PC-3 (cell line): ENCODE results near the gene TAF12. TPM values are rescaled to one million over a fixed set of nuclear protein-coding genes. Genes with fewer than 3 reads are reported as not detected.
"Not testable (repeated sequence)": the region's sequence is repeated elsewhere in the genome, so short reads cannot be mapped to it uniquely, and the experiment has no call there.

Source experiments
- ATAC-seq: fragments of 200-7000 bp; cut with Tn5 transposase; 2 replicates; pipeline ENCODE4 v1.9.1; 2020; ENCODE audit warnings: mild to moderate bottlenecking, moderate library complexity
- Bru-seq: library from RNA; stranded (reverse); fragments of 400-500 nt; gene quantifications from one replicate; lab custom pipeline; 2021; lab: Mats Ljungman, UMichigan
- BruChase-seq, 2 experiments: library from RNA; stranded (reverse); fragments of 400-500 nt; gene quantifications; one replicate each; lab custom pipeline; 2021; lab: Mats Ljungman, UMichigan
- BruUV-seq: library from RNA; stranded (reverse); fragments of 400-500 nt; replicated peaks from 2 replicates; lab custom pipeline; 2021; lab: Mats Ljungman, UMichigan
- CTCF ChIA-PET: fragments of 300-600 bp; sonication (Branson Sonifier 250); formaldehyde crosslinking; loops from one replicate; lab custom pipeline; 2022; ENCODE audit warnings: antibody characterized with exemption; lab: Charles Lee
- POLR2A ChIA-PET: fragments of 300-600 bp; sonication (Branson Sonifier 250); formaldehyde crosslinking; loops from one replicate; lab custom pipeline; 2022; ENCODE audit warnings: antibody characterized with exemption; ENCODE audit not compliant: unreplicated experiment; lab: Charles Lee
- DNase-seq: peaks from one replicate; pipeline ENCODE4 v3.0.0-alpha.2; 2015
- H2AFZ ChIP-seq: fragments of 300-600 bp; sonication (generic); 2 replicates; pipeline ENCODE4 v1.6.0; 2016; ENCODE audit warnings: antibody characterized with exemption, low read length
- H3F3A ChIP-seq: fragments of 300-600 bp; sonication (generic); one replicate; pipeline ENCODE4 v1.6.0; 2017; ENCODE audit warnings: antibody characterized with exemption, low read length, control low read depth, mild to moderate bottlenecking; ENCODE audit not compliant: unreplicated experiment
- H3K27ac ChIP-seq: fragments of 300-600 bp; sonication (generic); 2 replicates; pipeline ENCODE4 v1.5.1; 2016; ENCODE audit warnings: mild to moderate bottlenecking, low read length
- H3K27me3 ChIP-seq: fragments of 300-600 bp; sonication (generic); 2 replicates; pipeline ENCODE4 v1.6.1; 2016; ENCODE audit warnings: low read length, mixed read lengths
- H3K36me3 ChIP-seq: fragments of 300-600 bp; sonication (generic); 2 replicates; pipeline ENCODE4 v1.6.1; 2016; ENCODE audit warnings: low read depth, mixed run types, low read length, mixed read lengths
- H3K4me1 ChIP-seq: fragments of 300-600 bp; sonication (generic); 2 replicates; pipeline ENCODE4 v1.5.1; 2016; ENCODE audit warnings: low read length; ENCODE audit not compliant: insufficient read depth
- H3K4me2 ChIP-seq: fragments of 300-600 bp; sonication (generic); 2 replicates; pipeline ENCODE4 v1.6.0; 2016; ENCODE audit warnings: low read length
- H3K4me3 ChIP-seq: fragments of 300-600 bp; sonication (generic); 2 replicates; pipeline ENCODE4 v1.5.1; 2016; ENCODE audit warnings: mild to moderate bottlenecking, low read length, mixed read lengths
- H3K79me2 ChIP-seq: fragments of 300-600 bp; sonication (generic); 2 replicates; pipeline ENCODE4 v1.6.1; 2017; ENCODE audit warnings: low read length, mixed read lengths
- H3K9ac ChIP-seq: fragments of 300-600 bp; sonication (generic); 2 replicates; pipeline ENCODE4 v1.6.0; 2016; ENCODE audit warnings: mild to moderate bottlenecking, low read length
- H3K9me2 ChIP-seq: fragments of 300-600 bp; sonication (generic); replicated peaks from 2 replicates; pipeline ENCODE4 v1.6.1; 2016; ENCODE audit warnings: mixed run types, low read length, mixed read lengths
- H3K9me3 ChIP-seq: fragments of 300-600 bp; sonication (generic); 2 replicates; pipeline ENCODE4 v1.6.1; 2016; ENCODE audit warnings: low read length, mixed read lengths
- H4K20me1 ChIP-seq: fragments of 300-600 bp; sonication (generic); 2 replicates; pipeline ENCODE4 v1.6.1; 2016; ENCODE audit warnings: low read length, mixed read lengths
- EZH2 ChIP-seq: fragments of 300-600 bp; sonication (generic); IDR thresholded peaks from one replicate; pipeline ENCODE4 v1.6.1; 2017; ENCODE audit warnings: antibody characterized with exemption, mild to moderate bottlenecking, low read length; ENCODE audit not compliant: unreplicated experiment
- EZH2phosphoT487 ChIP-seq: fragments of 300-600 bp; sonication (generic); IDR thresholded peaks from 2 replicates; pipeline ENCODE4 v1.6.1; 2018; ENCODE audit warnings: mild to moderate bottlenecking, antibody characterized with exemption, low read length, borderline replicate concordance
- intact Hi-C: fragments of 100-400 bp; cut with micrococcal nuclease; formaldehyde crosslinking; loops from 2 replicates; pipeline ENCODE4 v1.9.0; 2023
- long read RNA-seq: library from polyadenylated mRNA; unstranded; transcript quantifications from one replicate; pipeline ENCODE4 v2.0.0, GENCODE V29; 2021; ENCODE audit not compliant: unreplicated experiment
- total RNA-seq: library from RNA; depleted of rRNA; stranded (reverse); fragments of >200 nt; gene quantifications from 2 replicates; pipeline ENCODE4 v1.2.3, GENCODE V29; 2014; rRNA removed
- TF ChIP-seq, protein P1 (sequence below): fragments of 300-600 bp; sonication (generic); conservative IDR thresholded peaks from 2 replicates; pipeline ENCODE4 v1.5.1; 2017; ENCODE audit warnings: antibody characterized with exemption, low read depth, mild to moderate bottlenecking, low read length

The TAF12 gene, protein sequence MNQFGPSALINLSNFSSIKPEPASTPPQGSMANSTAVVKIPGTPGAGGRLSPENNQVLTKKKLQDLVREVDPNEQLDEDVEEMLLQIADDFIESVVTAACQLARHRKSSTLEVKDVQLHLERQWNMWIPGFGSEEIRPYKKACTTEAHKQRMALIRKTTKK
- total RNA-seq: 33.0 and 44.1 TPM in 2 replicates
- percentile 57 among the genes with signal in this experiment for Bru-seq, nascent RNA
- BruChase-seq, experiment 1, labeled RNA remaining after a 6-hour chase: percentile 64 among the genes with signal in this experiment
- percentile 55 among the genes with signal in this experiment for BruChase-seq, experiment 2, labeled RNA remaining after a 2-hour chase
- long read RNA-seq, transcript TAF12-202 (6 exons, 1,334 nt): major isoform, 37 of 41 reads
- long read RNA-seq, partial matches to known transcripts: 1 of 41 reads
- long read RNA-seq, other reads (novel, unspliced or antisense): 3 of 41 reads

DNA sequence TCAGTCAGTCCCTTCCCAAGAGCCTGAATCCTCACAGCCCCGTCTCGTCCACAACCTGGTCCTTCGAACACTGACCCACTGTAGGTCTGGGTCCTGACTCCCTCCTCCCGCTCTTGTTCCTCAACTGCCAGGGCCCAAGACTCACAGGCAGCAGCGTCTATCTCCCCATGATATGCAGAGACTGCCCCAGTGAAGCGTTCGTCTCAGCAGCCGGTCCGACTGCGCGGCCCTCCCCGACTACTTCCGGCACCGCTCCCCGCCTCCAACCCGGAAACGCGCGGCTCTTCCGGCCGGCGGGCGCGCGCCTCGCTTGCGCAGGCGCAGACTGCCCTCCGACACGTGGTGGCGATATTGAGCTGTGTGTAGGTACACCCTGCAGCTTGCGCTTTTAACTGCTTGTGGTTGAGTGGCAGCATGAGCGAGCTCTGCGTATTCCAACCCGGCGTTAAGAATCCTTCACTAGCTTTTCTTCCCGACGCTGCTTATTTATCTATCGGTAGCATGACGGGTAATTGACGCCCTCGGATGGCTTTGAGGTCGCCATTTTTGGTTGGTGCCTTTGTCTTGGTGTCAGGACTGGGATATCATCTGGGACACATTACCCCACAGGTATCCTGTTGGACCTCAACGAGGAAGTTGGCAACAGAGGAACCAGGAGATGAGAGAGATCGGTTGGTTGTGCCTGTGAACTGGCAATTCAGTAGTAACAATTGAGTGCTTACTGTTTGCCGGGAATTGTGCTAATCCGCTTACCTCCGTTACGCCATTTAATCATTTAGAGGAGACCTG is at the start of gene TAF12:
Gene TAF12 (minus strand): TSS at position 221 of the 789 bp plus-strand sequence. CDS start 20,986 bp downstream, outside the sequence.
- peak within 1 kb of the TSS; percentile 97 for H3K4me3 ChIP-seq
- peak within 1 kb of the TSS; percentile 87 for H3K9ac ChIP-seq
- no peaks in the 10 kb centered on the region for H3K9me3 ChIP-seq
- ChIA-PET POLR2A (interaction anchor here (0.5 to 1.4 kb wide), 15 partner anchors 10 to 810 kb away, joined by 3 to 42 read pairs (median 10); partner anchors contain the start of genes EPB41, GMEB1 and YTHDF2), CTCF (interaction anchor here (0.6 to 1.0 kb wide), 8 partner anchors 27 to 233 kb away, joined by 3 to 22 read pairs (median 4); partner anchors contain the start of gene YTHDF2)
- TF ChIP-seq EZH2 (no peak), EZH2phosphoT487 (0 out of 2 replicates have a peak, but pooled peaks have one; percentile 24)
- TF ChIP-seq, protein P1, sequence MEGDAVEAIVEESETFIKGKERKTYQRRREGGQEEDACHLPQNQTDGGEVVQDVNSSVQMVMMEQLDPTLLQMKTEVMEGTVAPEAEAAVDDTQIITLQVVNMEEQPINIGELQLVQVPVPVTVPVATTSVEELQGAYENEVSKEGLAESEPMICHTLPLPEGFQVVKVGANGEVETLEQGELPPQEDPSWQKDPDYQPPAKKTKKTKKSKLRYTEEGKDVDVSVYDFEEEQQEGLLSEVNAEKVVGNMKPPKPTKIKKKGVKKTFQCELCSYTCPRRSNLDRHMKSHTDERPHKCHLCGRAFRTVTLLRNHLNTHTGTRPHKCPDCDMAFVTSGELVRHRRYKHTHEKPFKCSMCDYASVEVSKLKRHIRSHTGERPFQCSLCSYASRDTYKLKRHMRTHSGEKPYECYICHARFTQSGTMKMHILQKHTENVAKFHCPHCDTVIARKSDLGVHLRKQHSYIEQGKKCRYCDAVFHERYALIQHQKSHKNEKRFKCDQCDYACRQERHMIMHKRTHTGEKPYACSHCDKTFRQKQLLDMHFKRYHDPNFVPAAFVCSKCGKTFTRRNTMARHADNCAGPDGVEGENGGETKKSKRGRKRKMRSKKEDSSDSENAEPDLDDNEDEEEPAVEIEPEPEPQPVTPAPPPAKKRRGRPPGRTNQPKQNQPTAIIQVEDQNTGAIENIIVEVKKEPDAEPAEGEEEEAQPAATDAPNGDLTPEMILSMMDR: peak; percentile 44; the same call in 1 of the 2 replicates
- no peaks in the 10 kb centered on the region for H3K36me3 ChIP-seq
- H4K20me1 ChIP-seq: no peaks in the 10 kb centered on the region
- no peaks in the 10 kb centered on the region for H3F3A ChIP-seq
- TSS peak; percentile 96 for BruUV-seq
- intact Hi-C loops: loop anchor here (1.0 kb wide), 1 partner anchor 93 kb away; the partner anchor contains the start of gene YTHDF2
- H3K27me3 ChIP-seq: no peaks in the 10 kb centered on the region
- H3K4me2 ChIP-seq: peak within 1 kb of the TSS; percentile 86
- DNase-seq: peak; percentile 98
- ATAC-seq: peak; percentile 90
- peaks cover 29% of the 10 kb centered on the region for H3K4me1 ChIP-seq
- H2AFZ ChIP-seq: peak within 1 kb of the TSS; percentile 89
- H3K79me2 ChIP-seq: peaks cover 35% of the 10 kb centered on the region
- H3K9me2 ChIP-seq: no peaks in the 10 kb centered on the region
- peak within 1 kb of the TSS; percentile 77 for H3K27ac ChIP-seq

DNA sequence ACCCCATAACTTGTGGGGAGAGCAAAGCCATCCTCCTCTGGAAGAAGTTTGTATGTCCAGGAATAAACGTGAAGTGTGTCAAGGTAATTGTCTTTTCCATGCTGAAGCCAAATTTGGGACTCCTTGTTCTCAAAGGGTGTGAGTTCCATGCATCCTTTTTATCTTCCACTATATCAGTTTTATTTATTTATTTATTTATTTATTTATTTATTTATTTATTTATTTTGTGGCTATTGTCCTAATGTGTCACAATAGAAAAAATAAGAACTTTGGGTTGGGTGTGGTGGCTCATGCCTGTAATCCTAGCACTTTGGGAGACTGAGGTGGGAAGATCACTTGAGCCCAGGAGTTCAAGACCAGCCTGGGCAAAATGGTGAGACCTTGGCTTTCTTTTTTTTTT is 48.8 kb upstream of the TAF12 start:
- H3K36me3 ChIP-seq, H3K27ac ChIP-seq, H4K20me1 ChIP-seq, H3K79me2 ChIP-seq, intact Hi-C loops, BruUV-seq, H2AFZ ChIP-seq, POLR2A ChIA-PET, H3F3A ChIP-seq, H3K9ac ChIP-seq, ATAC-seq, CTCF ChIA-PET, DNase-seq, H3K4me3 ChIP-seq, H3K9me3 ChIP-seq, H3K4me2 ChIP-seq, H3K27me3 ChIP-seq, H3K9me2 ChIP-seq, H3K4me1 ChIP-seq: not testable (repeated sequence)

DNA sequence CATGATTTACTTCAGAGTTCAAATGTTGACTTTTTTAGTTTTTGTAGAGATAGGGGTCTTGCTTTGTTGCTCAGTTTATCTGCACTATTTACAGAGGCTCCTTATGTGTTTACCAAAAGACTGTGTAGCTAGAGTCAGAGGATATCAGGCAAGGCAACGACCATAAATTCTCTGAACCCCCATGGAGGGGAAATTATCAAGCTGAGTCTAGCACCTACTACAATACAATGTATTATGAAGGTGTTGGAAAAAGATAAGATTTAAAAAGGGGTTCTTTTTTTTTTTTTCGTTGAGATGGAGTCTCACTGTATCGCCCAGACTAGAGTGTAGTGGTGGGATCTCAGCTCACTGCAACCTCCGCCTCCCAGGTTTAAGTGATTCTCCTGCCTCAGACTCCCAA is 42.1 kb upstream of the TAF12 start:
- no peaks in the 10 kb centered on the region for H3K79me2 ChIP-seq
- no peak for DNase-seq
- no TSS peak for BruUV-seq
- intact Hi-C loops: no loop called here
- TF ChIP-seq EZH2: no peak
- TF ChIP-seq EZH2phosphoT487: no peak
- TF ChIP-seq, protein P1: no peak
- H3K36me3 ChIP-seq: no peaks in the 10 kb centered on the region; the same call in 1 of the 2 replicates
- H3K9me2 ChIP-seq: no peaks in the 10 kb centered on the region
- H3K4me3 ChIP-seq: no peak overlapping the region
- H3K27me3 ChIP-seq: no peaks in the 10 kb centered on the region
- no peak overlapping the region for H3K27ac ChIP-seq
- no peak for ATAC-seq
- no peaks in the 10 kb centered on the region for H3K4me1 ChIP-seq
- POLR2A ChIA-PET: no interaction called here
- no peak overlapping the region for H3K9ac ChIP-seq
- no peaks in the 10 kb centered on the region for H4K20me1 ChIP-seq
- no peaks in the 10 kb centered on the region for H3K9me3 ChIP-seq
- H3F3A ChIP-seq: no peaks in the 10 kb centered on the region
- CTCF ChIA-PET: no interaction called here
- no peak overlapping the region for H2AFZ ChIP-seq
- H3K4me2 ChIP-seq: no peak overlapping the region
